Heart left ventricle (tissue), 13 donors: Measurements from ENCODE around the gene DAD1.

ENCODE experiments used
- CTCF ChIP-seq, 12 donors: fragments of 200-600 bp; sonication (generic) in 4 of 12; IDR thresholded peaks; one replicate each; pipeline versions ENCODE4 v1.5.0 to v1.8.0; 2018 to 2022; ENCODE audit warnings: antibody characterized with exemption in 12 of 12, mild to moderate bottlenecking in 5 of 12
- POLR2A ChIP-seq, 2 donors: fragments of 450-650 bp; IDR thresholded peaks; one replicate each; pipeline ENCODE4 v1.6.1; 2017; ENCODE audit warnings: antibody characterized with exemption in 2 of 2, mild to moderate bottlenecking in 2 of 2, moderate library complexity in 2 of 2
- donor health status: ischemic (EF 13 %, LVEDD 7.1; RV severe dilation, severe dysfunction).
- donor health status: DM: no; HTN: yes; CAD: no.
- donor health status: DM: no; HTN: no; CAD: no.
- donor health status: ischemic (EF 25% LVEDD 6.9; RV normal size, moderate dysfunction).
- donor health status: ischemic (EF 25% LVEDD 5.7; RV mildly dilated, moderate dysfunction).
- donor health status: ischemic (EF 35%, LVEDD 5.7; RV mildly dilated, moderate dysfunction).
- donor health status: nonischemic (EF 11% LVEDD 7.7; RV severe dilation, severe dysfunction).
- donor health status: DM: yes; HTN: yes; CAD: no.
- donor health status: PGD.
- donor health status: ischemic (EF 29% LVEDD 5.4; RV normal size, mild dysfunction).
- donor health status: nonischemic (EF 23%, LVEDD 6.1; RV moderate dilation, normal function).

GRCh38 chr14:22573804-22574203 lies 15.2 kb downstream of the DAD1 start:
- TF ChIP-seq CTCF (IDR thresholded peaks at IDR 0.05) (no peak), POLR2A (IDR thresholded peaks at IDR 0.05) (no peak)
